ENCODE results near the gene EHHADH. TPM values are rescaled to one million over a fixed set of nuclear protein-coding genes. Genes with fewer than 3 reads are reported as not detected.

Gene EHHADH
- polyA plus RNA-seq, 1 of the 3 experiments (the other 2 are of a cell fraction): 2.5 TPM

- Histone ChIP-seq H3F3A (replicated peaks; ENCODE audit: insufficient read depth) (no peaks in the 10 kb centered on the region), H3K9ac (no peak overlapping the region), H3K36me3 (replicated peaks in 1 of 2; ENCODE audit: control insufficient read depth in 1 of 2, insufficient read depth in 2 of 2, low read length in 1 of 2) (no peaks in the 10 kb centered on the region), H3K9me3 (no peaks in the 10 kb centered on the region), H3K4me3 (ENCODE audit: low read depth in 2 of 2, low read length in 1 of 2) (no peak overlapping the region), H3K4me1 (ENCODE audit: control insufficient read depth in 1 of 2, insufficient read depth in 2 of 2, low read depth in 1 of 2, low read length in 1 of 2) (peaks cover 0 to 6% of the 10 kb centered on the region in 2 experiments; a peak in 1 of 4 replicates), H4K20me1 (ENCODE audit: insufficient read depth) (no peaks in the 10 kb centered on the region), H3K79me2 (ENCODE audit: insufficient read depth) (no peaks in the 10 kb centered on the region), H2AFZ (ENCODE audit: low read depth) (no peak overlapping the region), H3K27ac (ENCODE audit: low read depth in 2 of 2, low read length in 1 of 2) (no peak overlapping the region), H3K9me2 (no peaks in the 10 kb centered on the region), H3K4me2 (no peak overlapping the region), H3K27me3 (ENCODE audit: insufficient read depth) (peaks cover 36% of the 10 kb centered on the region)
- CTCF ChIA-PET: no interaction called here
- POLR2A ChIA-PET: no interaction called here
- whole genome bisulfite sequencing (ENCODE audit: low lambda C conversion rate): 41% methylated on average over 1 of the region's 1 CpG
- no peak for DNase-seq
- TF ChIP-seq TAF1 (IDR thresholded peaks at IDR 0.05; ENCODE audit: borderline replicate concordance, low read depth, low read length): no peak
- no peak for TF ChIP-seq TCF12 (IDR thresholded peaks at IDR 0.05)
- no peak for TF ChIP-seq RAD21 (IDR thresholded peaks at IDR 0.05; ENCODE audit: low read length)
Observed at GRCh38 chr3:185150561-185150960, 103.3 kb downstream of the EHHADH start.

GRCh38 chr3:185149591-185149990 is 104.3 kb downstream of the EHHADH start:
- H3F3A ChIP-seq (replicated peaks; ENCODE audit: insufficient read depth): no peaks in the 10 kb centered on the region
- no peak overlapping the region for H2AFZ ChIP-seq (ENCODE audit: low read depth)
- H3K4me3 ChIP-seq (ENCODE audit: low read depth in 2 of 2, low read length in 1 of 2): no peak overlapping the region
- ChIA-PET POLR2A (no interaction called here), CTCF (no interaction called here)
- no peak overlapping the region for H3K4me2 ChIP-seq
- no peaks in the 10 kb centered on the region for H3K9me3 ChIP-seq
- no peaks in the 10 kb centered on the region for H4K20me1 ChIP-seq (ENCODE audit: insufficient read depth)
- peaks cover 36% of the 10 kb centered on the region for H3K27me3 ChIP-seq (ENCODE audit: insufficient read depth)
- H3K36me3 ChIP-seq (replicated peaks in 1 of 2; ENCODE audit: control insufficient read depth in 1 of 2, insufficient read depth in 2 of 2, low read length in 1 of 2): no peaks in the 10 kb centered on the region
- WGBS (ENCODE audit: low lambda C conversion rate): 60% methylated on average over 3 of the region's 3 CpGs
- H3K9me2 ChIP-seq: no peaks in the 10 kb centered on the region
- H3K79me2 ChIP-seq (ENCODE audit: insufficient read depth): no peaks in the 10 kb centered on the region
- H3K4me1 ChIP-seq (ENCODE audit: control insufficient read depth in 1 of 2, insufficient read depth in 2 of 2, low read depth in 1 of 2, low read length in 1 of 2): peaks cover 0 to 6% of the 10 kb centered on the region in 2 experiments; a peak in 1 of 4 replicates
- H3K27ac ChIP-seq (ENCODE audit: low read depth in 2 of 2, low read length in 1 of 2): no peak overlapping the region
- DNase-seq: no peak
- no peak overlapping the region for H3K9ac ChIP-seq
- no peak for TF ChIP-seq EP300 (IDR thresholded peaks at IDR 0.05; ENCODE audit: borderline replicate concordance in 1 of 2, low read depth in 1 of 2, low read length in 1 of 2)
- TF ChIP-seq RCOR1 (IDR thresholded peaks at IDR 0.05; ENCODE audit: low read length): no peak
- no peak for TF ChIP-seq TCF12 (IDR thresholded peaks at IDR 0.05)
- no peak for TF ChIP-seq POLR2AphosphoS5 (IDR thresholded peaks at IDR 0.05; ENCODE audit: low read depth, low read length)
- no peak for TF ChIP-seq EZH2phosphoT487 (IDR thresholded peaks at IDR 0.05; ENCODE audit: borderline replicate concordance, low read depth)
- TF ChIP-seq SMC3 (IDR thresholded peaks at IDR 0.05; ENCODE audit: low read depth, low read length): no peak
- no peak for TF ChIP-seq RXRA (IDR thresholded peaks at IDR 0.05; ENCODE audit: borderline replicate concordance, low read depth)
- TF ChIP-seq GABPA (IDR thresholded peaks at IDR 0.05; ENCODE audit: low read depth): no peak
- no peak for TF ChIP-seq PBX3 (IDR thresholded peaks at IDR 0.05)
- TF ChIP-seq IRF3 (IDR thresholded peaks at IDR 0.05; ENCODE audit: low read depth, low read length): no peak
- no peak for TF ChIP-seq RAD21 (IDR thresholded peaks at IDR 0.05; ENCODE audit: low read length)
- TF ChIP-seq TEAD4 (IDR thresholded peaks at IDR 0.05; ENCODE audit: borderline replicate concordance, insufficient read depth): no peak
- TF ChIP-seq YY1 (IDR thresholded peaks at IDR 0.05; ENCODE audit: low read depth): no peak
- no peak for TF ChIP-seq MAX (IDR thresholded peaks at IDR 0.05; ENCODE audit: low read depth)
- no peak for TF ChIP-seq RFX5 (IDR thresholded peaks at IDR 0.05; ENCODE audit: low read length)
- no peak for TF ChIP-seq NRF1 (IDR thresholded peaks at IDR 0.05; ENCODE audit: low read depth, low read length)
- TF ChIP-seq USF1 (IDR thresholded peaks at IDR 0.05; ENCODE audit: borderline replicate concordance, low read depth): no peak
- TF ChIP-seq NFIC (IDR thresholded peaks at IDR 0.05; ENCODE audit: borderline replicate concordance): no peak
- no peak for TF ChIP-seq ZBTB33 (IDR thresholded peaks at IDR 0.05; ENCODE audit: borderline replicate concordance, low read depth)
